Measurements from ENCODE around the gene BARX2. TPM values are rescaled to one million over a fixed set of nuclear protein-coding genes. Genes with fewer than 3 reads are reported as not detected.

The BARX2 gene
- polyA plus RNA-seq, 1 donor from 2014 or later = not detected

DNA sequence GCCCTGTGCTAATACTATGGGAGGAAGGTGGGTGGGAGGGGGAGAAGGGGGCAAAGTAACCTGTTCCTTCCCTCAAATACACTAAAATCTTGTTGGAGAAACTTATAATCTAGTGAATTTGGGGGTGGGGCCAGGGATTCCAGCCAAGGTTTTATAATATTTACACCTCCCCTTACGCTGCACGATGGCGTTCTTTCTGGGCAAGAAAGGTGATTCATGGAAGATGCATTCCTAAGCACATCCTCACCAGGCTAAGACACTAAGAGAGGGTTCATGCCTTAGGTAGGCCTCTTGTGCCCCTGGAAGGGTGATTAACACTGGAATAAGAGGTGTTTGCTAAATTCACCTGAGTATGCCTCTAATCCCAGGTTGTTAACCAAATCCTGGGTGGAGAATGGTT is 82.6 kb downstream of the BARX2 start:
- Histone ChIP-seq H3K4me2 (ENCODE audit: low read length) (no peak overlapping the region), H3K36me3 (ENCODE audit: insufficient read depth, low read length) (no peaks in the 10 kb centered on the region)

GRCh38 chr11:129458756-129459535 is 83.3 kb downstream of the BARX2 start:
- Histone ChIP-seq H3K36me3 (ENCODE audit: insufficient read depth, low read length) (no peaks in the 10 kb centered on the region), H2AFZ (ENCODE audit: low read depth, low read length) (no peak overlapping the region), H3K9me2 (ENCODE audit: insufficient read depth, low read length) (no peaks in the 10 kb centered on the region), H3K4me2 (ENCODE audit: low read length) (no peak overlapping the region), H3K79me2 (replicated peaks; ENCODE audit: insufficient read depth, low read length) (no peaks in the 10 kb centered on the region), H3F3A (ENCODE audit: insufficient read depth, low read length, poor library complexity, severe bottlenecking) (no peaks in the 10 kb centered on the region), H3K27ac (ENCODE audit: low read length) (no peak overlapping the region), H3K9me3 (ENCODE audit: low read length) (no peaks in the 10 kb centered on the region), H3K4me3 (ENCODE audit: low read length) (no peak overlapping the region), H4K20me1 (ENCODE audit: insufficient read depth) (no peaks in the 10 kb centered on the region), H3K27me3 (ENCODE audit: insufficient read depth, low read depth, low read length) (no peaks in the 10 kb centered on the region), H3K9ac (ENCODE audit: low read length) (no peak overlapping the region)
- no peak for TF ChIP-seq POLR2AphosphoS5 (IDR thresholded peaks at IDR 0.05)
- no peak for TF ChIP-seq SMC3 (conservative IDR thresholded peaks at IDR 0.05; ENCODE audit: poor library complexity)
- TF ChIP-seq, protein P1, sequence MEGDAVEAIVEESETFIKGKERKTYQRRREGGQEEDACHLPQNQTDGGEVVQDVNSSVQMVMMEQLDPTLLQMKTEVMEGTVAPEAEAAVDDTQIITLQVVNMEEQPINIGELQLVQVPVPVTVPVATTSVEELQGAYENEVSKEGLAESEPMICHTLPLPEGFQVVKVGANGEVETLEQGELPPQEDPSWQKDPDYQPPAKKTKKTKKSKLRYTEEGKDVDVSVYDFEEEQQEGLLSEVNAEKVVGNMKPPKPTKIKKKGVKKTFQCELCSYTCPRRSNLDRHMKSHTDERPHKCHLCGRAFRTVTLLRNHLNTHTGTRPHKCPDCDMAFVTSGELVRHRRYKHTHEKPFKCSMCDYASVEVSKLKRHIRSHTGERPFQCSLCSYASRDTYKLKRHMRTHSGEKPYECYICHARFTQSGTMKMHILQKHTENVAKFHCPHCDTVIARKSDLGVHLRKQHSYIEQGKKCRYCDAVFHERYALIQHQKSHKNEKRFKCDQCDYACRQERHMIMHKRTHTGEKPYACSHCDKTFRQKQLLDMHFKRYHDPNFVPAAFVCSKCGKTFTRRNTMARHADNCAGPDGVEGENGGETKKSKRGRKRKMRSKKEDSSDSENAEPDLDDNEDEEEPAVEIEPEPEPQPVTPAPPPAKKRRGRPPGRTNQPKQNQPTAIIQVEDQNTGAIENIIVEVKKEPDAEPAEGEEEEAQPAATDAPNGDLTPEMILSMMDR (IDR thresholded peaks at IDR 0.05; ENCODE audit: poor library complexity, severe bottlenecking) = no peak
- TF ChIP-seq RAD21 (conservative IDR thresholded peaks at IDR 0.05) = no peak
- no peak for TF ChIP-seq EZH2 (IDR thresholded peaks at IDR 0.05; ENCODE audit: borderline replicate concordance, insufficient read depth, low read length, poor library complexity, severe bottlenecking)
- no peak for TF ChIP-seq MXI1 (conservative IDR thresholded peaks at IDR 0.05; ENCODE audit: poor library complexity, severe bottlenecking)

More for the DNA sequence above, 82.6 kb downstream of the BARX2 start:
- Histone ChIP-seq H2AFZ (ENCODE audit: low read depth, low read length) (no peak overlapping the region), H3K9me3 (ENCODE audit: low read length) (no peaks in the 10 kb centered on the region), H3K27ac (ENCODE audit: low read length) (no peak overlapping the region), H3K9ac (ENCODE audit: low read length) (no peak overlapping the region), H3K27me3 (ENCODE audit: insufficient read depth, low read depth, low read length) (no peaks in the 10 kb centered on the region), H3K4me3 (ENCODE audit: low read length) (no peak overlapping the region), H4K20me1 (ENCODE audit: insufficient read depth) (no peaks in the 10 kb centered on the region), H3K9me2 (ENCODE audit: insufficient read depth, low read length) (no peaks in the 10 kb centered on the region), H3F3A (ENCODE audit: insufficient read depth, low read length, poor library complexity, severe bottlenecking) (no peaks in the 10 kb centered on the region), H3K79me2 (replicated peaks; ENCODE audit: insufficient read depth, low read length) (no peaks in the 10 kb centered on the region)
- TF ChIP-seq REST (IDR thresholded peaks at IDR 0.05; ENCODE audit: borderline replicate concordance) (no peak), EP300 (conservative IDR thresholded peaks at IDR 0.05; ENCODE audit: poor library complexity, severe bottlenecking) (no peak), RAD21 (conservative IDR thresholded peaks at IDR 0.05) (no peak), SMC3 (conservative IDR thresholded peaks at IDR 0.05; ENCODE audit: poor library complexity) (no peak), TAF1 (IDR thresholded peaks at IDR 0.05; ENCODE audit: low read depth) (no peak), MXI1 (conservative IDR thresholded peaks at IDR 0.05; ENCODE audit: poor library complexity, severe bottlenecking) (no peak), POLR2AphosphoS5 (IDR thresholded peaks at IDR 0.05) (no peak), EZH2 (IDR thresholded peaks at IDR 0.05; ENCODE audit: borderline replicate concordance, insufficient read depth, low read length, poor library complexity, severe bottlenecking) (no peak)
- TF ChIP-seq, protein P1 (IDR thresholded peaks at IDR 0.05; ENCODE audit: poor library complexity, severe bottlenecking) = no peak

Data from neural cell (in vitro differentiated cells).